GM12892 (cell line): ENCODE results near the gene HYAL2. TPM values are rescaled to one million over a fixed set of nuclear protein-coding genes. Genes with fewer than 3 reads are reported as not detected.

Experiments used
- DNase-seq: peaks from one replicate; pipeline ENCODE4 v3.0.0; 2011; ENCODE audit not compliant: insufficient read length
- FAIRE-seq: peaks from 2 replicates; lab custom pipeline; 2011; peaks lifted over from hg19 to GRCh38; lab: Jason Lieb, UNC
- POLR2A ChIP-seq: IDR thresholded peaks from 2 replicates; pipeline ENCODE4 v1.6.1; 2011; ENCODE audit warnings: low read depth, low read length, control low read depth
- POLR2AphosphoS5 ChIP-seq: IDR thresholded peaks from 2 replicates; pipeline ENCODE4 v1.6.1; 2011; ENCODE audit warnings: low read depth, low read length, control low read depth
- TAF1 ChIP-seq: IDR thresholded peaks from 2 replicates; pipeline ENCODE4 v1.6.1; 2011; ENCODE audit warnings: low read depth, mild to moderate bottlenecking, control low read depth, low read length, borderline replicate concordance
- polyA plus RNA-seq: library from polyadenylated mRNA; unstranded; fragments of >200 nt; gene quantifications from one replicate; pipeline ENCODE4 v1.2.1, GENCODE V29; 2012; ENCODE audit warnings: missing spikeins, inconsistent platforms; ENCODE audit not compliant: missing spikeins

HYAL2 gene, protein sequence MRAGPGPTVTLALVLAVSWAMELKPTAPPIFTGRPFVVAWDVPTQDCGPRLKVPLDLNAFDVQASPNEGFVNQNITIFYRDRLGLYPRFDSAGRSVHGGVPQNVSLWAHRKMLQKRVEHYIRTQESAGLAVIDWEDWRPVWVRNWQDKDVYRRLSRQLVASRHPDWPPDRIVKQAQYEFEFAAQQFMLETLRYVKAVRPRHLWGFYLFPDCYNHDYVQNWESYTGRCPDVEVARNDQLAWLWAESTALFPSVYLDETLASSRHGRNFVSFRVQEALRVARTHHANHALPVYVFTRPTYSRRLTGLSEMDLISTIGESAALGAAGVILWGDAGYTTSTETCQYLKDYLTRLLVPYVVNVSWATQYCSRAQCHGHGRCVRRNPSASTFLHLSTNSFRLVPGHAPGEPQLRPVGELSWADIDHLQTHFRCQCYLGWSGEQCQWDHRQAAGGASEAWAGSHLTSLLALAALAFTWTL
- 5.8 TPM for polyA plus RNA-seq

DNA sequence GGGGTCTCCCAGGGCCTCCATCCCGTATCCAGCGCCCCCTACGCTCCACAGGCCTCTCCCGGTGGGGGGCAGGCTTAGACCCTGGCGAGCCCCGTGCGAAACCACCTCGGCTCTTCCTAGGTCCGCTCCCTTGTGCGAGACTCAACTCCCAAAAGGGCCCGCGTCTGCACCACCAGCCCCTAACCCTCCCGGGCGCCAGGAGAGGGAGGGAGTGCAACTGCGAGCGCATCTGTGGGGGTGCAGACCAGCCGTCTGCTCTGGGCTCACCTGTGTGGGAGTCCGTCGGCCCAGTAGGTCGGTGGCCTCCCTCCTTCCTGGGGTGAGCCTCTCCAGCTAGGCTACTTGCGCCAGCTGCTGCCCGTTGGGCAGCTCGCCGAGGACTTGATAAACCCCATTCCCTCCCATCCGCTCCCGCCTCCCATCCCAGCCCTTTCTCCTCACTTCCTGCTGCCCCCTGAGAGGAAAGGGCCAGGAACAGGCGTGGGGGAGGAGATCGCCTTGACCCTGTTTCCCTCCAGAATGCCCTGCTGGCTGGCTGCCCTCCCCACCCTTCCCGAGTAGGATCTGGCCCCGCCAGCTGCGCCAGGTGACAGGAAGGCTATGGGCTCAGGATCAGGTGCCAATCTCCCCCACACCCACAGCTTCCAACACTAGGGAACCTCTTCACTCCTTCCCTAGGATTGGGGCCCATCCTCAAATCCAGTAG lies at the start of gene HYAL2:
Gene HYAL2 (minus strand): TSS at position 360 of the 706 bp plus-strand sequence. CDS start 2,256 bp downstream, outside the sequence.
- DNase-seq (no peak), FAIRE-seq (no peak)
- TF ChIP-seq POLR2AphosphoS5 = no peak
- TF ChIP-seq POLR2A = no peak
- no peak for TF ChIP-seq TAF1

DNA sequence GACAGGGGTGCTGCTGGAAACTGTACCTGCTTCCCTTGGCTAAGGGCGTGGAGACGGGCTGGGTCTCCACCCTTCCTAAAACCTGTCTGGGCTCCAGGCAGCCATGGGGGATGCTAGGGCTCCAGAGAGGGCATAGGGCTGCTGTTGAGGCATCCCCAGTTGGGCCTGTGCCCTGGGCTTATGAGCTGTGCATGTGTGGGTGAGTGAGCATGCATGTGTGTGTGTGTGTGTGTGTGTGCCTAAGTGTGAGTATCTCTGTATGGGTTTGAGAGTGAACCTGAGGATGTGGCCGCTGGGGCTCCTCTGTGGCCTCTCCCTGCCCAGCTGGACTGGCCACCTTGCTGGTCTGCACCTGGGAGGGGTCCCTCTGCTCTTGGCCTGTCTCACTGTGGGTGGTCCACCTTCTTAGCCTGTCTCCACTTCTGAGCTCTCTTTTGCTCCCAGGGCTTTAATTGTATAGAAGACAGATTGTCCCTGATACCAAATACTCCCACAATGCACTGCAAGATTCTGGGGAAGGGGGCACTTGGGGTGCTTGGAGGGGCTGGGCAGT lies 48.7 kb upstream of the HYAL2 start:
- FAIRE-seq (no peak), DNase-seq (no peak)
- no peak for TF ChIP-seq TAF1
- no peak for TF ChIP-seq POLR2A
- no peak for TF ChIP-seq POLR2AphosphoS5

- DNase-seq (no peak), FAIRE-seq (no peak)
- TF ChIP-seq TAF1 (no peak), POLR2AphosphoS5 (no peak), POLR2A (no peak)
These were observed 48.0 kb upstream of the HYAL2 start for GRCh38 chr3:50370594-50370993.

- DNase-seq (no peak), FAIRE-seq (no peak)
These were observed 46.6 kb upstream of the HYAL2 start for GRCh38 chr3:50369012-50369670.

DNA sequence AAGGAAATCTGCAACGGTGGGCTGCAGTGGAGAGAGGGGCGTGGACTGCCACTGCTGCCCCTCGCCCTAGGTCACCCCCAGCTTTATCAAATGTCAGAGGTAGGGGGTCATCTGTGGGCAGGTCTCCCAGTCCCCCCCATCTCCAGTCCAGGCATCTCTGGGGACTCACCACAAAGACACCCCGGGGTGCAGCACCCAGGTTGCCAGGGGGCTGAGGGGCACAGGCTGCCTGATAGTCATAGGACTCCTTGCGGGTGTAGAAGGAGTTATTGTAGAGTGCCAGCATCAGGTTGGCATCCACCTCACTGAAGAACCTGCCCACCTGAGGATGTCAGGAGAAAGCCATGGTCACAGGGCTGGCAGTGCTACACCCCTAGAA lies 43.3 kb upstream of the HYAL2 start:
- DNase-seq (no peak), FAIRE-seq (no peak)
- TF ChIP-seq POLR2AphosphoS5 = no peak
- no peak for TF ChIP-seq TAF1
- TF ChIP-seq POLR2A = no peak

More at GRCh38 chr3:50369012-50369670, 46.6 kb upstream of the HYAL2 start:
- TF ChIP-seq POLR2A (no peak), TAF1 (no peak), POLR2AphosphoS5 (no peak)

GRCh38 chr3:50365080-50365841 lies 42.7 kb upstream of the HYAL2 start:
- TF ChIP-seq POLR2A (no peak), TAF1 (no peak), POLR2AphosphoS5 (no peak)
- peak; percentile 94 for FAIRE-seq
- DNase-seq = peak; percentile 96

GRCh38 chr3:50364573-50365079 lies 42.1 kb upstream of the HYAL2 start:
- DNase-seq = no peak
- no peak for FAIRE-seq
- TF ChIP-seq POLR2A (no peak), POLR2AphosphoS5 (no peak), TAF1 (no peak)

- TF ChIP-seq POLR2A (no peak), TAF1 (no peak), POLR2AphosphoS5 (no peak)
These were observed 37.2 kb upstream of the HYAL2 start for GRCh38 chr3:50359760-50360110.

DNA sequence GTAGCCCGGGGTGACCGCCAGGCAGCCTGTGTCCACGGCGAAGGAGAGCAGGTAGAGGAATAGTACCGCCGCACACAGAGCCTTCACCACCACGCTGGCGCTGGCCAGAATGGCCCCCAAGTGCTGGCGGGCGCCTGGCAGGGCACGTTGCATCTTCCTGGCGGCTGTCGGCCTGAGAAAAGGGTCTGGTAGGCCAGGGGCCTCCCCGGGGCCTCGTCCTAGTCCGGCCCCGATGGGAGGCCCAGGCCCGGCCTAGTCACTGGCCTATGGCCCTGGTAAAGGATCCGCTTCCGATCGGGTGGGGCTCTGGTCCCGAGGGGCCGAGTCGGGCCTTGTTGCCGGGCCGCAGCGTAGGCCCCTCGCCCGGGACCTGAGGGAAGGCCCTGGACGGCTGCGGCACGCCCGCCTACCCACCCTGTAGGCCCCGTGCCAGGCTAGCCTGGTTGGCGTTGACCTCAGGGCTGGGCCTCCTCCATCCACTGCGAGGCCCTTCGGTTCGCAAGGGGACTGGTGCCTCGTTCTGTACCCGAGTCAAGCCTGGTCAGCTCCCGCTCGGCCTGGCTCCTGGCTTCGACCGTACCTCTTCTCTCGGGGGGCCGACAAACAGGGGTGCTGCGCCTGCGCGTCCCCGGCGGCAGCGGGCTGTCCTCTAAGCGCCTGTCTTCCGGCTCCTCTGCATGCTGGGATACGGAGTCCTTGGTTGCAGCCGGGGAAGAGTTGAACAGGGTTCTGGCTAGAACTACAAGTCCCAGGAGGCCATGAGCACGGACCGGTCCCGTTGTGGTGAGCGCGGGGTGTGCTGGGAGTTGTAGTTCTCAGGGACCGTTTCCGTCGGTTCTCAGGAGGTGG lies 36.6 kb upstream of the HYAL2 start, which contains the start of gene TMEM115:
Gene TMEM115 (minus strand): TSS at position 611 of the 849 bp plus-strand sequence. CDS start 458 bp downstream, at position 153.
- TF ChIP-seq TAF1 (no peak), POLR2A (peak; percentile 73; the same call in 1 of the 2 replicates), POLR2AphosphoS5 (peak; percentile 65; the same call in 1 of the 2 replicates)
- DNase-seq (peak; percentile 99), FAIRE-seq (peak; percentile 99)

More at GRCh38 chr3:50359760-50360110, 37.2 kb upstream of the HYAL2 start:
- FAIRE-seq (peak; percentile 9), DNase-seq (no peak)

DNA sequence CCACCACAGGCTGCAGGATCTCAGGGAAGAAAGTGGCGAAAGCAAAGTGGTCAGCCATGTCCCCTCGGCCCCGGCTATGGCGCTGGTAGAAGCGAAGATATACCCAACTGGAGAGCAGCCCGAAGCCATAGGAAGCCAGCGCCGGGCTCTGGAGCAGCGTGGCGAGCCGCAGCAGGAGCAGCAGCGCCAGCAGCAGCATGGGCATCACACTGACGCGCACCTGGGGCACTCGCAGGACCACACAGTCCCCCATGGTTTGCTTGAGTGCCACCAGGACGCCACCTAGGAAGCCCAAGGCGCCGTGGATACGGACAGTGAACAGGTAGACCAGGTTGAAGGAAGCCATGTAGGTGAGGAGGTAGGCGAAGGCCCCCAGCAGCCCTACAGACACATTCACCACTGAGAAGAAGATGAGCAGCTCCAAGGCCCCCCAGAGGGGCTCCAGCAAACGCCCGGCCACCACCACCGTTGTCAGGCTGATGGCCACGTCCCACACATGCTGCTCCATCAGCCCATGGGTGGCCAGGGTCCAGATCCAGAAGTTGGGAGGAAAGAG lies 35.9 kb upstream of the HYAL2 start:
- TF ChIP-seq POLR2A (no peak), POLR2AphosphoS5 (no peak), TAF1 (no peak)
- DNase-seq = no peak
- no peak for FAIRE-seq
